PFSK-1 (cell line): Measurements from ENCODE around the gene SLC39A11.

Experiments used
- FOXP2 ChIP-seq: optimal IDR thresholded peaks from 2 replicates; pipeline ENCODE3; 2011; ENCODE audit warnings: borderline replicate concordance, control low read depth, inconsistent platforms; ENCODE audit not compliant: insufficient read depth; ENCODE audit errors: extremely low read length, extremely low read depth
- POLR2AphosphoS5 ChIP-seq: IDR thresholded peaks from 2 replicates; pipeline ENCODE4 v1.6.1; 2012; ENCODE audit warnings: low read depth, mild to moderate bottlenecking, control low read depth, low read length, moderate library complexity
- SIN3A ChIP-seq: IDR thresholded peaks from 2 replicates; pipeline ENCODE4 v1.6.1; 2012; ENCODE audit warnings: mild to moderate bottlenecking, low read length, moderate library complexity, borderline replicate concordance; ENCODE audit not compliant: insufficient read depth
- TAF1 ChIP-seq: IDR thresholded peaks from 2 replicates; pipeline ENCODE4 v1.6.1; 2012; ENCODE audit warnings: low read length, control low read depth, borderline replicate concordance; ENCODE audit not compliant: insufficient read depth
- TF ChIP-seq, protein P1 (sequence below), 2 experiments: IDR thresholded peaks; 2 replicates each; pipeline versions ENCODE4 v1.6.1 to v1.8.0; 2011 to 2012; ENCODE audit warnings: low read depth in 2 of 2, low read length in 2 of 2, control low read depth in 1 of 2, inconsistent platforms in 1 of 2, mild to moderate bottlenecking in 1 of 2, moderate library complexity in 1 of 2; ENCODE audit not compliant: insufficient read depth in 1 of 2

Gene SLC39A11

DNA sequence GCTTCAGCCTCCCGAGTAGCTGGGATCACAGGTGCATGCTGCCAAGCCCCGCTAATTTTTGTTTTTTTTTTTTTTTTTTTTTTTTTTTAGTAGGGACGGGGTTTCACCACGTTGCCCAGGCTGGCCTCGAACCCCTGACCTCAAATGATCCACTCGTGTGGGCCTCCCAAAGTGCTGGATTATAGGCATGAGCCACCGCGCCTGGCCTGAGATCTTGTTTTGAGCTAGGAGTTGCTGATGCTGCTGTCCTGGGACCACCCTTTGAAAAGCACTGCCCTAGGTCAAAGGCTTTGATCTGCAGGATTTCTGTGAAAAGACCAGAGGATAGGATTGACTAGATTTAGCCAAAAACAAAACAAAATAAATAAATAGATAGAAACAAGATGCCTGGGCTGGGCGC, 798 bp upstream of the SLC39A11 start:
- TF ChIP-seq, protein P1, sequence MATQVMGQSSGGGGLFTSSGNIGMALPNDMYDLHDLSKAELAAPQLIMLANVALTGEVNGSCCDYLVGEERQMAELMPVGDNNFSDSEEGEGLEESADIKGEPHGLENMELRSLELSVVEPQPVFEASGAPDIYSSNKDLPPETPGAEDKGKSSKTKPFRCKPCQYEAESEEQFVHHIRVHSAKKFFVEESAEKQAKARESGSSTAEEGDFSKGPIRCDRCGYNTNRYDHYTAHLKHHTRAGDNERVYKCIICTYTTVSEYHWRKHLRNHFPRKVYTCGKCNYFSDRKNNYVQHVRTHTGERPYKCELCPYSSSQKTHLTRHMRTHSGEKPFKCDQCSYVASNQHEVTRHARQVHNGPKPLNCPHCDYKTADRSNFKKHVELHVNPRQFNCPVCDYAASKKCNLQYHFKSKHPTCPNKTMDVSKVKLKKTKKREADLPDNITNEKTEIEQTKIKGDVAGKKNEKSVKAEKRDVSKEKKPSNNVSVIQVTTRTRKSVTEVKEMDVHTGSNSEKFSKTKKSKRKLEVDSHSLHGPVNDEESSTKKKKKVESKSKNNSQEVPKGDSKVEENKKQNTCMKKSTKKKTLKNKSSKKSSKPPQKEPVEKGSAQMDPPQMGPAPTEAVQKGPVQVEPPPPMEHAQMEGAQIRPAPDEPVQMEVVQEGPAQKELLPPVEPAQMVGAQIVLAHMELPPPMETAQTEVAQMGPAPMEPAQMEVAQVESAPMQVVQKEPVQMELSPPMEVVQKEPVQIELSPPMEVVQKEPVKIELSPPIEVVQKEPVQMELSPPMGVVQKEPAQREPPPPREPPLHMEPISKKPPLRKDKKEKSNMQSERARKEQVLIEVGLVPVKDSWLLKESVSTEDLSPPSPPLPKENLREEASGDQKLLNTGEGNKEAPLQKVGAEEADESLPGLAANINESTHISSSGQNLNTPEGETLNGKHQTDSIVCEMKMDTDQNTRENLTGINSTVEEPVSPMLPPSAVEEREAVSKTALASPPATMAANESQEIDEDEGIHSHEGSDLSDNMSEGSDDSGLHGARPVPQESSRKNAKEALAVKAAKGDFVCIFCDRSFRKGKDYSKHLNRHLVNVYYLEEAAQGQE (IDR thresholded peaks at IDR 0.05; ENCODE audit: insufficient read depth in 1 of 2, low read depth in 2 of 2, low read length in 2 of 2): no peak
- TF ChIP-seq POLR2AphosphoS5 (no peak), TAF1 (no peak), FOXP2 (no peak), SIN3A (no peak)

DNA sequence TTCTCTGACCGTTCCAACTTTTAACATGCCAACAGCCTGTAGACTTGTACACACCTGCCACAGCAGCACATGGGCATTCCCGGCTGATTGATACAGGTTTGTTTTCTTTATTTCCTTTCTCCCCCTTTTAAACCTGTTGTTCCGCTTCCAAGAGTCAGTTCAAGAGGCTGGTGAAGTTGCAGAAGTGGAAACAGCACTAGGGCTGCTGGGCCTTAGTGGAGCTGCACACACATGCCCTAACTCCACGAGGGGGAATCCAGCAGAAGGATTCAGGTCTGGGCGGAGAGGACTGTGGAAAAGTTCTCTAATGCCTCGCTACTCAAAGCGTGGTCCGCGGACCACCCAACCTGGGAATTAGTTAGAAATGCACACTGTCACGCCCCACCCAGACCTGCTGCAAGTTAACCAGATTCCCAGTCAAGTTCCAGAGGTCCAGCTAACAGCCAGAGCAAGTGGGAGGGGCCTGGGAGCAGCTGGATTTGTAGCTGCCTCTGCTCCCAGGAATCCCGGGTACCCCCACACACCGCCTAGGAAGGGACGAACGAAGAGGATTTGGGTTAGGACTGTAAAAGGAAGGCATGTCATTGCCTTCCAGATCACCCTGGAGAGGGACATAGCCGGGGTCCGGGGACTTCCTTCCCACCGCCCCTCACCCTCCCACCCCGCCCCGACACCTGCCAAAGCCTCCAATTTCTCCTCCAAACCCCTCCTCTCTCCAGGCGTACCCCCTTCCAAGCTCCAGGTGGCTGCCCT, 542 bp downstream of the SLC39A11 start:
- TF ChIP-seq POLR2AphosphoS5 (no peak), SIN3A (no peak), FOXP2 (no peak), TAF1 (no peak)
- TF ChIP-seq, protein P1 (IDR thresholded peaks at IDR 0.05; ENCODE audit: insufficient read depth in 1 of 2, low read depth in 2 of 2, low read length in 2 of 2): no peak

- TF ChIP-seq, protein P1 (IDR thresholded peaks at IDR 0.05; ENCODE audit: insufficient read depth in 1 of 2, low read depth in 2 of 2, low read length in 2 of 2): no peak
- no peak for TF ChIP-seq TAF1
- no peak for TF ChIP-seq FOXP2
- no peak for TF ChIP-seq POLR2AphosphoS5
- no peak for TF ChIP-seq SIN3A
Measured at GRCh38 chr17:73091410-73091769, 1.1 kb downstream of the SLC39A11 start.

GRCh38 chr17:73090396-73091202, 1.9 kb downstream of the SLC39A11 start:
- TF ChIP-seq TAF1 (no peak), POLR2AphosphoS5 (no peak), FOXP2 (no peak), SIN3A (no peak)
- TF ChIP-seq, protein P1 (IDR thresholded peaks at IDR 0.05; ENCODE audit: insufficient read depth in 1 of 2, low read depth in 2 of 2, low read length in 2 of 2): no peak
